ENCODE results near the gene ETV5.

GRCh38 chr3:186083746-186084145 lies 25.1 kb downstream of the ETV5 start:
- TF ChIP-seq OVOL3 (tag by site-specific recombination; IDR thresholded peaks at IDR 0.05) (no peak), BCL6B (tag by site-specific recombination; IDR thresholded peaks at IDR 0.05) (no peak), ZNF132 (tag by site-specific recombination; IDR thresholded peaks at IDR 0.05; ENCODE audit: borderline replicate concordance) (no peak)
